Measurements from ENCODE around the gene ZNF512B. TPM values are rescaled to one million over a fixed set of nuclear protein-coding genes. Genes with fewer than 3 reads are reported as not detected.

ZNF512B gene
- total RNA-seq, 2 donors from 2014 or later: 10.2 to 13.8 TPM

GRCh38 chr20:63943808-63944077 is 26.0 kb downstream of the ZNF512B start:
- no peak for ATAC-seq (ENCODE audit: insufficient number of reproducible peaks, low FRiP score, low read depth)
- no peak overlapping the region for H3K27ac ChIP-seq
- peaks cover 46% of the 10 kb centered on the region for H3K36me3 ChIP-seq
- no peak for TF ChIP-seq CTCF (IDR thresholded peaks at IDR 0.05)
- H3K4me3 ChIP-seq: no peak overlapping the region
- DNase-seq (ENCODE audit: low spot score): no peak
- H3K9me3 ChIP-seq: no peaks in the 10 kb centered on the region
- H3K27me3 ChIP-seq (replicated peaks; ENCODE audit: insufficient read depth): no peaks in the 10 kb centered on the region
- peaks cover 7 to 16% of the 10 kb centered on the region in 2 donors for H3K4me1 ChIP-seq (ENCODE audit: control insufficient read depth in 1 of 2, low read depth in 2 of 2)

GRCh38 chr20:63942969-63943807 is 26.5 kb downstream of the ZNF512B start:
- DNase-seq (ENCODE audit: low spot score) (no peak), ATAC-seq (ENCODE audit: insufficient number of reproducible peaks, low FRiP score, low read depth) (no peak)
- TF ChIP-seq CTCF (IDR thresholded peaks at IDR 0.05): no peak
- peaks cover 46% of the 10 kb centered on the region for H3K36me3 ChIP-seq
- H3K4me3 ChIP-seq: no peak overlapping the region
- no peaks in the 10 kb centered on the region for H3K27me3 ChIP-seq (replicated peaks; ENCODE audit: insufficient read depth)
- no peaks in the 10 kb centered on the region for H3K9me3 ChIP-seq
- H3K4me1 ChIP-seq (ENCODE audit: control insufficient read depth in 1 of 2, low read depth in 2 of 2): peaks cover 5 to 10% of the 10 kb centered on the region in 2 donors
- peak overlapping the region in 1 of 2 donors; percentile 12 for H3K27ac ChIP-seq

- DNase-seq (ENCODE audit: low spot score) (no peak), ATAC-seq (ENCODE audit: insufficient number of reproducible peaks, low FRiP score, low read depth) (no peak)
- no peak for TF ChIP-seq CTCF (IDR thresholded peaks at IDR 0.05)
- Histone ChIP-seq H3K4me3 (no peak overlapping the region), H3K27ac (peak overlapping the region in 1 of 2 donors; percentile 12), H3K4me1 (ENCODE audit: control insufficient read depth in 1 of 2, low read depth in 2 of 2) (peaks cover 0 to 2% of the 10 kb centered on the region in 2 donors), H3K27me3 (replicated peaks; ENCODE audit: insufficient read depth) (no peaks in the 10 kb centered on the region), H3K36me3 (peaks cover 46% of the 10 kb centered on the region), H3K9me3 (no peaks in the 10 kb centered on the region)
These were observed 27.3 kb downstream of the ZNF512B start for GRCh38 chr20:63942250-63942951.

GRCh38 chr20:63941282-63942081 is 28.2 kb downstream of the ZNF512B start:
- TF ChIP-seq CTCF (IDR thresholded peaks at IDR 0.05): no peak
- no peak overlapping the region for H3K27ac ChIP-seq
- no peak for ATAC-seq (ENCODE audit: insufficient number of reproducible peaks, low FRiP score, low read depth)
- H3K9me3 ChIP-seq: no peaks in the 10 kb centered on the region
- no peak overlapping the region for H3K4me3 ChIP-seq
- no peaks in the 10 kb centered on the region for H3K27me3 ChIP-seq (replicated peaks; ENCODE audit: insufficient read depth)
- no peak for DNase-seq (ENCODE audit: low spot score)
- H3K36me3 ChIP-seq: peaks cover 46% of the 10 kb centered on the region
- H3K4me1 ChIP-seq (ENCODE audit: control insufficient read depth in 1 of 2, low read depth in 2 of 2): no peaks in the 10 kb centered on the region
